Measurements from ENCODE around the gene CRB3. TPM values are rescaled to one million over a fixed set of nuclear protein-coding genes. Genes with fewer than 3 reads are reported as not detected.

Gene CRB3
- total RNA-seq, 1 experiment from 2014 or later, result not detected

GRCh38 chr19:6483235-6483634 is 19.2 kb downstream of the CRB3 start:
- no peak for DNase-seq (ENCODE audit: low spot score)
- TF ChIP-seq CTCF (conservative IDR thresholded peaks at IDR 0.05; ENCODE audit: low read depth, low read length) (no peak), EZH2 (IDR thresholded peaks at IDR 0.05; ENCODE audit: borderline replicate concordance, low read depth, low read length, poor library complexity, severe bottlenecking) (no peak)
- H3K9me3 ChIP-seq (ENCODE audit: low read depth, low read length, poor library complexity, severe bottlenecking), result no peaks in the 10 kb centered on the region
- H3K4me1 ChIP-seq (ENCODE audit: insufficient read depth, low read length, poor library complexity, severe bottlenecking), result no peaks in the 10 kb centered on the region
- no TSS peak for BruUV-seq (replicated peaks)
- H3K36me3 ChIP-seq (ENCODE audit: insufficient read depth, low read length, poor library complexity, severe bottlenecking), result no peaks in the 10 kb centered on the region
- H3K27ac ChIP-seq (ENCODE audit: low read depth, low read length, poor library complexity, severe bottlenecking), result no peak overlapping the region
- ChIA-PET CTCF (no interaction called here), POLR2A (ENCODE audit: low non-redundant PET) (no interaction called here)
- H3K4me3 ChIP-seq (ENCODE audit: low read depth, low read length, poor library complexity, severe bottlenecking), result no peak overlapping the region
- H3K27me3 ChIP-seq (replicated peaks; ENCODE audit: insufficient read depth, low read depth, low read length, poor library complexity), result no peaks in the 10 kb centered on the region
- intact Hi-C loops (cut with micrococcal nuclease; ENCODE audit: unreplicated experiment), result no loop called here

- ChIA-PET POLR2A (ENCODE audit: low non-redundant PET) (no interaction called here), CTCF (no interaction called here)
- intact Hi-C loops (cut with micrococcal nuclease; ENCODE audit: unreplicated experiment), result no loop called here
These were observed 20.2 kb downstream of the CRB3 start for GRCh38 chr19:6484230-6484629.

GRCh38 chr19:6484831-6485230 is 20.8 kb downstream of the CRB3 start:
- CTCF ChIA-PET, result no interaction called here
- POLR2A ChIA-PET (ENCODE audit: low non-redundant PET), result no interaction called here

More at GRCh38 chr19:6484230-6484629, 20.2 kb downstream of the CRB3 start:
- Histone ChIP-seq H3K4me3 (ENCODE audit: low read depth, low read length, poor library complexity, severe bottlenecking) (no peak overlapping the region), H3K27me3 (replicated peaks; ENCODE audit: insufficient read depth, low read depth, low read length, poor library complexity) (no peaks in the 10 kb centered on the region), H3K36me3 (ENCODE audit: insufficient read depth, low read length, poor library complexity, severe bottlenecking) (no peaks in the 10 kb centered on the region), H3K9me3 (ENCODE audit: low read depth, low read length, poor library complexity, severe bottlenecking) (no peaks in the 10 kb centered on the region), H3K4me1 (ENCODE audit: insufficient read depth, low read length, poor library complexity, severe bottlenecking) (no peaks in the 10 kb centered on the region), H3K27ac (ENCODE audit: low read depth, low read length, poor library complexity, severe bottlenecking) (no peak overlapping the region)
- TF ChIP-seq EZH2 (IDR thresholded peaks at IDR 0.05; ENCODE audit: borderline replicate concordance, low read depth, low read length, poor library complexity, severe bottlenecking), result no peak
- TF ChIP-seq CTCF (conservative IDR thresholded peaks at IDR 0.05; ENCODE audit: low read depth, low read length), result no peak
- BruUV-seq (replicated peaks), result no TSS peak
- no peak for DNase-seq (ENCODE audit: low spot score)

More at GRCh38 chr19:6484831-6485230, 20.8 kb downstream of the CRB3 start:
- H3K27ac ChIP-seq (ENCODE audit: low read depth, low read length, poor library complexity, severe bottlenecking), result no peak overlapping the region
- H3K36me3 ChIP-seq (ENCODE audit: insufficient read depth, low read length, poor library complexity, severe bottlenecking), result no peaks in the 10 kb centered on the region
- no peak overlapping the region for H3K4me3 ChIP-seq (ENCODE audit: low read depth, low read length, poor library complexity, severe bottlenecking)
- no peaks in the 10 kb centered on the region for H3K27me3 ChIP-seq (replicated peaks; ENCODE audit: insufficient read depth, low read depth, low read length, poor library complexity)
- TF ChIP-seq CTCF (conservative IDR thresholded peaks at IDR 0.05; ENCODE audit: low read depth, low read length) (no peak), EZH2 (IDR thresholded peaks at IDR 0.05; ENCODE audit: borderline replicate concordance, low read depth, low read length, poor library complexity, severe bottlenecking) (no peak)
- no TSS peak for BruUV-seq (replicated peaks)
- DNase-seq (ENCODE audit: low spot score), result no peak
- intact Hi-C loops (cut with micrococcal nuclease; ENCODE audit: unreplicated experiment), result no loop called here
- H3K4me1 ChIP-seq (ENCODE audit: insufficient read depth, low read length, poor library complexity, severe bottlenecking), result no peaks in the 10 kb centered on the region
- no peaks in the 10 kb centered on the region for H3K9me3 ChIP-seq (ENCODE audit: low read depth, low read length, poor library complexity, severe bottlenecking)

Data from A673 (cell line).